GM21447 (cell line): ENCODE measurements around the gene HECW1.
A peak's percentile ranks its signal among the peaks of the same experiment; 100 is the strongest.

Experiments
- ATAC-seq: cut with Tn5 transposase; IDR thresholded peaks from one replicate; pipeline ENCODE4 v1.9.1; 2021; ENCODE audit not compliant: unreplicated experiment

Gene HECW1

DNA sequence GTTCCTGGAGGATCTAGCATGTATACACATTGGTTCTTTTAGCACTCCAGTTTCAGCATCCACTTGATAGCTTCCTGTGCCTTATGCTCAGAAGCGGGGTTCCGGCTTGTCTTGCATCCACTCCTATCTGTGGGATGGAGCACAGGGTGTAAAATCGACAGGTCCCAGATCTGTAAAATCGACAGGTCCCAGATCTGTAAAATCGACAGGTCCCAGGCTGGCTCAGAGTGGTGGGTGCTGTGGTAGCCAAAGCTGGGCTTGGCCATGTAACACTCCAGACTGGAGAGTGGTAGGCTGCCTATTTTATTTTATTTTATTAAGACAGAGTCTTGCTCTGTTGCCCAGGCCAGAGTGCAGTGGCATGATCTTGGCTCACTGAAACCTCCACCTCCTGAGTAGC lies 30.3 kb downstream of the HECW1 start:
- no peak for ATAC-seq

DNA sequence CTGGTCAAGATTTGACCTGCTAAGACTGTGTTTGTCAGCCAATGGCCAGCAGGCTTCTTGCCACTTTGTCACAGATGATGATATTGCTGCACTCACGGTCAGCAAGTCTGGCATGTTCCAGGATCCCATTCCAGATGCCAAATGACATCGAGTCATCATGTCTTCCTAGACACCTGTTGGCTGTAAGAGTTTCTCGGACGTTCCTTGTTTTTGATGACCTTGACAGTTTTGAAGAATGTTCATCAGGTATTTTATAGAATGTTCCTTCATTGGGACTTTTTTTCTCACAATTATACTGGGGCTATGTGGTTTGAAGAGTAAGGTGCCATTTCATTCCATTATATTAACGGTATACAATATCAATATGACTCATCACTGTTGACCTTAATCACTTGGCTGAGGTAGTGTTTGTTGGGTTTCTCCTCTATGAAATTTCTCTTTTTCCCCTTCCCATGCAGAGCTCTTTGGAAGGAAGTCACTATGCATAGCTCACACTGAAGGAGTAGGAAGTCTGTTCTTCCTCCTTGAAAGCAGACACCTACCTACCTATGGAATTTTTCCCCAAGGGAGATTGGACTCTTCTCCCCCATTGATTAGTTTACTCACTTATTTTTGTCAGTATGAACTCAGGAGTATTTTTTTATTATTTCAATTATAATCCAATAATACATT lies 31.6 kb downstream of the HECW1 start:
- no peak for ATAC-seq

DNA sequence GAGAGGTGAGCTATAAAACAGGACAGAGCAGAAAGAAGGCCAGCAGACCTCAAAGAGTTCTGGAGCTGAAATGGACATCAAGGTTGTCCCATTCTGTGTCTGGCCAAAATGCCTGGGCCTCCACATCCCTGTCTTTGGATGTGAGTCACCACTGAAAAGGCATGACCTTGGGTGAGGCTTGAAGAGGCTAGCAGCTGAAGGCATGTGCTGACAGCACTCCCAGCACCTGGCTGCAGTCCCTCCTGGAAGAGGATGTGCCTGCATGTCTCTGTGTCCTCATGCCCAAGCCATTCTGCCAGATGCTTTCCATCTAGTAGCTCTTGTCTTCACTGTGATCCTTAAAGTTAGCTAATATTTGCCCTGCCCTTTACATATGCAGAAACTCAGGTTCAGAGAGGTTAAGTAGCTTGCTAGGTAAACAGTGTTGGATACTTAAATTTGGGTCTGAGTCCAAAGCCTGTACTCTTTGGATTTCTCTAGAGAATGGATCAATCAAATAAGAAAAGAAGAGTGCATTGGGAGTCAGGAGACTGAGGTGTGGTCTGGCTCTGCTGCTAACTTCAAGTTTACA lies 35.8 kb downstream of the HECW1 start:
- ATAC-seq = no peak

DNA sequence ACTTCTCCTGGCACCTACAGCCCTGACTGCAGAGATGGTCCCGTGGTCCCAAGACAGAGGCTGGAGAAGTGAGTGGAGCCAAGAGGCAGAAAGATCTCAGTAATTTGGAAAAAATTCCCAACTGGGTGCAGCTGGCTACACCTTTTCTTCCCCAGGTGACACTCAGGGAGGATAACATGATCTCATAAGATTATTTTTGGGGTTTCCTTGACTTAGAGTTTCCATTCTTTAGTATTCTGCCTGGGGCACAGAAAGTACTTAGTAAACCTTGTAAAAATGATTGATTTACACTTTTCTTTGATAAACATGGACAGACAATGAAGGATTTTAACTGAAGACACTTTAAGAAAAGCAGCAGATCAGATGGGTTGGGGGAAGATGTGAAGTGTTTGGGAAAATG lies 38.6 kb downstream of the HECW1 start:
- no peak for ATAC-seq

DNA sequence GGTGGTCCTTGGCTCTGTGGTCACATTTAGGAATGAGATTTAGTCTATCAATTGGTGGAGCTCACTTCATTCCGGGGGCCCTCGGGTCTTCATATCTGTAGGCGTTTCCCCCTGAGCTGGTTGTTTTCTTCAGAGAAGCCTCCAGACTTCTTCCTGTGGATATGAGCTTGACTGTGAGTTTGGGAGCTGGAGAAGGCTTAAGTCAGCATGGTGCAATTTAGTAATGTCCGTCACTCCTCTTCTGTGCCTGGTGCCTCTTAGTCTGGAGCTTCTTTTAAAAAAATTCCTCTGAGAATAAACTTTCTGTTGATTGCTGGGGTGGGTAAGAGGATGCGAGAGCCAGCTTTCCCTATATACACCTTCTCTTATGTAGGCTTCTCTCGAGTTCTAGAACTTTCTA lies 40.2 kb downstream of the HECW1 start:
- ATAC-seq = no peak

DNA sequence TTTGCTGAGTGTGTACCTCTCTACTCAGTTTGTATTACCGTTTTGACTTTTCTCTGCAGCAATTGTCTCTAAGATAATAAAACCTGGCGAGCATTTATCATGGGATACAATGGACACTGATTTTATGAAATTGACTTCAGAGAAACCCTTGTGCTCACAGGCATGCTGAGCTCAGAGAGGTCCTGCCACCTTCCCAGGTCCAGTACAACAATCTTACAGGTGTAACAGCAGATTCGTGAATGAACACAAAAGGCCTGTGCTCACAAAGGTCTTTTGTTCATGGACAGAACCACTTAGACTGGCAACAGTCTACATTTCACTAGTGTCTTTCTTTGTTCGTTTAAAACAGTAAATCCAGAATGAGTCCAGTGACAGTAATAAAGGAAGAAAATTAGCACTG lies 43.2 kb downstream of the HECW1 start:
- ATAC-seq = no peak

DNA sequence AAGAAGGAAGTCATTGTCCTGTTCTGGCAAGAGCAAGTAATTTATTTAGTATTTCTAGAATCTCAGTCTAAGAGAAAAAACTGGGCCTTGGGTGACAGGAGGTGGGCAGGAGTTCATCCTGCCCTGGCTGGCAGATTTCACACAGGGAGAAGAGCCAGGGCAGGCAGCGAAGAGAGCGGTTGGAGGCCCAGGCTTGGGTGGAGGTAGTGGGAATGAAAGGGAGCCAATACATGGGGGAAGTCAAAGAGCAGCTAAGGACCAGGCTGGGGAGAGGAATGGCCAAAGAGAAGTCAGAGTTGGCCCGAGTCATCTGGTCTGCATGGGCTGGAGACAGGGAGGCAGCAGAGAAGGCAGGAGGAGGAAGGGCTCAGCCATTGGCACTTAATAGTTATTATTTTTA lies 51.4 kb downstream of the HECW1 start:
- no peak for ATAC-seq

DNA sequence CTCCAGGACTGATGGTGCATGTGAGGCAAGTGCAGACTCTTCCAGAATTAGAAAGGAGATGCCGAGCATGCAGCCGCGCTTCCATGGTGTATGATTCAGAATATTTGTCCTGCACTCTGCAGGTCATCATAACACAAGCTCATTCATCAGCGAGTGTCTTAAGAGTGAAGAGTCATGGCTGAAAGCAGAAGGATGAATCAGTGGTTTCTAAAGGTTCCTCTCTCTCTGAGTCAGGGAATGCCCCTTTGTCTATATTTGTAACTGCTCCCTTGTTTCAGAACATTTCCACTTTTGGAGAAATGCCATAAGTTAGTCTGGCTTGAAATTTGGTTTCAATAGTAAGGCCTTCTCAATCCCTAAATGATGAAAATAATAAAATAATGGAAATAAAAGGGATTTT lies 52.3 kb downstream of the HECW1 start:
- ATAC-seq = peak; percentile 94

DNA sequence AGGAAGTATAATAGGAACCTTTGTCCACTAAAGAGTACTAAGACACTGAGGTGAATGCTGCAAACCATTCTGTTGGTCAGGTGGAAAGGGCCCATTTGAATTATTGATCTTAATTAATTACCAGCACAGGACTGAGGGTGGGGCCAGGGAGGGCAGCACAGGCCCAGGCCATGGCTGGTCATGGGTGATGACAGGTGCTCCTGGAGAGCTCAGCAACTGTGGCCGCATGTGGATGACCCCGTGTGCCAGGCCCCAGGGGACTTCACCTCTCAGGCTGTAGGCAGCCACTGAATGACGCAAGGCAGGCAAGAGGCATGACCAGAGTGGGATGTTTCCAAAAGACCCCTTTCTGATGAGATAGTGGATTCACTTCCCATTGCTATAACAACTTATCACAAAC lies 54.2 kb downstream of the HECW1 start:
- no peak for ATAC-seq

DNA sequence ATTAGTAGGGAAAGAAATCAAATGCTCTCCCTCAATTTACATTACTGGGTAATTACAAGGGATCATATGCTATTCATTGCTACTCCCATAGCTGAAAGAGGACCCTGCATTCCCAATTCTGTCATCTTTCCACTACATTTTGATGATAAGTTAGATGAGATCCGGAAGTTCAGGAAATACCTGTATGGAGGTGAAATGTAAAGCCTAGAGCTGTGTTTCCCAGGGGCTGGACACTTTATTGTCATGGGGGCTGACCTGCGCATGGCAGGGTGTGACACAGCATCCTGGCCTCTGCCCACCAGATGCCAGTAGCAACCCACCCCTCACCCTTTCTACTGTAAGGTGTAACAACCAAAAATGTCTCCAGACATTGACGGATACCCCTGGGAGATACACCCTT lies 56.6 kb downstream of the HECW1 start:
- no peak for ATAC-seq

DNA sequence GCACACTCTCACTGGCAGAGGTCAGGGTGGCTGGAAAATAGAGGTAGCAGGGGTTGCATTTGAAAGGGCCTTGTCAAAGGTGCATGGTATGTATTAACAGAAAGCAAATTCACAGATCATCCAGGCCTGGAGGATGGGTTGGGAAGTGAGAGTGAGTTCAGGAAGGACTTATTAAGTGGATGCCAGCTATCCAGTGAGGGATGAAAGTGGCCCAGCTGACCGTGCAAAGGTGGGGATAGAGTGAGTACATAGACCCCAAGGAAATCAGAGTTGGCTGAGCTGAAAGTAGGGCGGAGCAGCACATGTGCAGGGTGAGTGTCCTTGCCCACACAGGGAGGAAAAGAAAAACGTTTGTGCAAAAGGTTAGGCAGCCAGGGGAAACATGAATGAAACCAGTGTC lies 58.1 kb downstream of the HECW1 start:
- no peak for ATAC-seq

DNA sequence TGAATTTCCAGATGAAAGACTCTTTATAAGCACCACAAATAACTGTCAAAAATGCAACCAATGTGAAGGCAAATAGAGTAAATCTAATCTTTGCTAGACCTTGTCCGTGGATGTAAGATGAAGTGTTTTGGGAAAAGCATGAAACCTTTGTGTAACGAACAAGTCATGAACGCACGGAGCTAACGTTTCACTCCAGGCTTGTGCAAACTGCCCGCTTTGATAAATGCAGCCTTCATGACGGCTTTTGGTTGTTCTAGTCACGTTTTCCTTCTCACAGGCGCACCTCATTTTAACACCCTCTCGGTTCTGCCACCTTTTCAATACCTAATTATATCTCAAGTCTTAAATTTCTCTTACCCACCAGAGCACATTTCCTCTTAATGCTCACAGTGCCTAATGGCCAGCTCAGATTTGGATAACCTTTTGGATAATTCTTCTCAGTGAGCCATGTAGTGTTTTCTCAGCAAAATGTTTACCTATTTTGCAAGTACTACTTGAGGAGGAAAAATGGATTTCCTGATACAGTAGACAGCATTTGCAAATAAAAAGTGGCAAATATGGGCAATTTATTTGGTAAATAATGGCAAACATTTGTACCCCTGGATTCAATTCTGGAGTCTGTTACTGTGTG lies 63.2 kb downstream of the HECW1 start:
- no peak for ATAC-seq

DNA sequence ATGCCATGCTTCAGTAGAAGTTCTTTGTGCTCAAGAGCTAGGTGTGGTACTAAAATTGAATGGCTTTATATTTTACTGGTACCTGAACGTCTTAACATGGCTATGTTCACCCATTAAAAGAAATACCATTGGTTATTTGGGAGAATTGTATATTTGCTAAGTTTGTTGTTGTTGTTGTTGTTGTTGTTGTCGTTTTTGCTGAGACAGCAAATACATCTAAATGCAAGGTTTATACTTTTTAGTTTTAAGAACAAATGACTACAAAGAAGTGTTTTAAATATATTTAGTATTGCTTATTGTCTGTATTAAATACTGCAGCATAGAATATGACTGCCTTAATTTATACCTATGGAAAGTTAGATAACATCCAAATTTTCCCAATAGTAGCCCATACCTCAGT lies 66.9 kb downstream of the HECW1 start:
- ATAC-seq = no peak

DNA sequence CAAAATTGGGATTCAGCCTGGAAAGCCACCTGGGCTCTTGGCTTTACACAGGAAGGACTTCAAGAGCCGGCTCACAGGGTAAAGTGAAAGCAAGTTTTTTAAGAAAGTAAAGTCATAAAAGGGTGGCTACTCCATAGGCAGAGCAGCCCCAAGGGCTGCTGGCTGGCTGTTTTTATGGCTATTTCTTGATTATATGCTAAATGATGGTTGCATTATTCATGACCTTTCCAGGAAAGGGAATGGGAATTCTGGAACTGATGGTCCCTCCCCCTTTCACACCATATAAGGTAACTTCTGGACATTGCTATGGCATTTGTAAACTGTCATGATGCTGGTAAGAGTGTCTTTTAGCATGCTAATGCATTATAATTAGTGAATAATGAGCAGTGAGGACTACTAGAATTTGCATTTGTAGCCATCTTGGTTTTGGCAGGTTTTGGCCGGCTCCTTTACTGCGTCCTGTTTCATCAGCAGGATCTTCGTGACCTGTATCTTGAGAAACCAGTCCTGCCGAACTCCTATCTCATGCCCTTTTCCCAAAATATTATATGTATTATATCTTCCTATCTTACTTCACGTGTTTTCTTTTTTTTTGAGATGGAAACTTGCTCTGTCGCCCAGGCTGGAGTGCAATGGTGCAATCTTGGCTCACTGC lies 80.5 kb downstream of the HECW1 start:
- ATAC-seq = no peak

DNA sequence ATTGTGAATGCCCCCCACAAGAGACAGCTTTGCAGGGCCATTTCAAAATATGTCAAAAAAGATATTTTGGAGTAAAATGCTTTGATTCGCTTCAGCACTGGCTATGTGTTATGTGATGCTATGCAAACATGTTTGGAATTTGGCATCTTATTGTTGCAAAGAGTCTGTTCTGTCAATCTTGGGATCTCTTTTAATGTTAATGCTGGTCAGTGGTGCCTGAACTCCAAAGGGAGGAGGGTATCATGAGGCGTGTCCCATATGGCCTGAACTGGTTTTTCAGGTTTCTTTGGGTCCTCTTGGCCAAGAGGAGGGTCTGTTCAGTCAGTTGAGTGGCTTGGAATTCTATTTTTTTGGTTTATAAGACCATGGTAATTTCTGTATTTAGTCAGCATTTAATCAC lies 81.4 kb downstream of the HECW1 start:
- no peak for ATAC-seq

DNA sequence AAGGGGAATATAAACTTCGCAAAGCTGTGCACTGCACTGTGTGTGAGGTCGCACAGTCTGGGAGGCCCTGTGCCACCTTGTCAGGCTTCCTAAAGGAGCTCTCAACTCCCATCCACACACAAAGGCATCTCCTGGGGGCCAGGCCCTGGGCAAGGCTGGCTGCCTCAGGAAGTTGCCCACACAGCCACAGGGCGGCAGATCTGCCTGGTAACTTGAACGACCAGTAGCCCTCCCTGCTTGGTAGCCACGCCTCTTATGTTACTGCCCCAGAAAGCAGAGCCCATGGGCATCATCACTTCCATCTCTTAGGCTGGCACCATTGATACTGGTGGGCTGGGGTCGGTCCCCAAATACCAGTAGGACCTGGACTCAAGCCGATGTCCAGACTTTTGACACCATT lies 82.8 kb downstream of the HECW1 start:
- ATAC-seq = no peak

DNA sequence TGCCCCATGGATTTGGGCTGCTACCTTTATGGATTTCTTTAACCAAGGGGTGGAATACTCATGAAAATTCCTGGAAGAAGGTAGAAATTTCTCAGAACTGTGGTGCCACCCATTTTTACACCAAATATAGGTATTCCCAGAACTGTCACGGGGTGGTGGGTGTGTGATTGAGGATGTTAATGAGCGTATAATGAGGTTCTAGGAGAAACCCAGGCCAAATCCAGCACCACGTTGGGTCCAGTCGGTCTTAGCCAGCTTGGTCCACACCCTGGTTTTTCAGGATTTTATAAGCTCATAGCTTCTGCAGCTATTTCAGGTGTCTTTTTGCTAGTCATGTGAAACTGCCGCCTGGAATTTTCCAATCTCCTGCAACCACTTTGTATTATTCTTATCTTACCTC lies 83.3 kb downstream of the HECW1 start:
- no peak for ATAC-seq

DNA sequence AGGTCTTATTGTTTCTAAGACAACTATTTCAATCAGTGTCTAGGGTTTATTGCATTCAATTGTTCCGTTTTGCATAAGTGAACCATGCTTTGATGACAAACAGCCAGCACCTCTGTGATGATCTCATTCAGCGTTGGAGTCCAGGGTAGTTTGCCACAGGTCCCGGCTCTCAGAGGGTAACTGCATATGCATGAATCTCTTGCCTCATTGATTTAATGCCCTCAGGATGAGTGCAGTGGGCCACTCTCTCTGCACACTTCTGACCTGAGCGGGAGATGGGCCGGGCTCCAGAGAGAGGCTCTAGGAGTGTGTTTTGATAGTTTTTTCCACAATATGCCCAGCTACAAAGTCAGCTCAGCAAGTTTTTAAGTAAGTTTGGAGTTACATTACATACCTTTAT lies 83.9 kb downstream of the HECW1 start:
- ATAC-seq = no peak

DNA sequence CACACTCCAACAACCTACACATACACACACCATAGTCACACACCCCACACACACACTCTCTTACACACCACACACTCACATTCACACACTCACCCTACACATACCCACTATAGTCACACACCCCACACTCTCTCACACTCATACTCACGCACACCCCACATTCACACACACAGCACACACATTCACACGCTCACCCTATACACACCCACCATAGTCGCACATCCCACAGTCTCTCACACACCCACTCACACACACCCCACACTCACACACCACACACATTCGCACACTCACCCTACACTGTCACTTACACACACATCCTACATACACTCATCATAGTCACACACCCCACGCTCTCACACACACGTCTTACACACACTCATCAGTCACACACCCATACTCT lies 85.6 kb downstream of the HECW1 start:
- no peak for ATAC-seq

DNA sequence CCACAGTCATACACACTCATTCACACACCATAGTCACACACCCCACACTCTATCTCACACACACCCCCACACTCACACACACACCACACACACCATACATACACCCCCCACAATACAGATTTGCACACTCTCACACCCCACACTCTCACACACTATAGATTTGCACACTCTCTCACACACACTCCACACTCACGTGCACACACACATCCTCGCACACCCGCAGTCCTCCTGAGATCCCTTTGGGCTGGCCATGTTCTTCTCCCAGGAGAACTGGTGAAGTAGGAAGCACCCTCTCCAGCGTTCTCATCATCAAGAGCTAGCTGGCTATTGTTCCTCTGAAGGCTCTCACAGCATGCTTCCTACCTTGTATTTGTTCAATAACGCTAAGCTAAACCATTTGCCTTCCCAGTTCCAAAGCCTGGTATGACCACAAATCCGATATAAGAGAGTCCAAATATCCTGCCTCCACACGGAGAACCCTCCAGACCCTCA lies 86.2 kb downstream of the HECW1 start:
- no peak for ATAC-seq

DNA sequence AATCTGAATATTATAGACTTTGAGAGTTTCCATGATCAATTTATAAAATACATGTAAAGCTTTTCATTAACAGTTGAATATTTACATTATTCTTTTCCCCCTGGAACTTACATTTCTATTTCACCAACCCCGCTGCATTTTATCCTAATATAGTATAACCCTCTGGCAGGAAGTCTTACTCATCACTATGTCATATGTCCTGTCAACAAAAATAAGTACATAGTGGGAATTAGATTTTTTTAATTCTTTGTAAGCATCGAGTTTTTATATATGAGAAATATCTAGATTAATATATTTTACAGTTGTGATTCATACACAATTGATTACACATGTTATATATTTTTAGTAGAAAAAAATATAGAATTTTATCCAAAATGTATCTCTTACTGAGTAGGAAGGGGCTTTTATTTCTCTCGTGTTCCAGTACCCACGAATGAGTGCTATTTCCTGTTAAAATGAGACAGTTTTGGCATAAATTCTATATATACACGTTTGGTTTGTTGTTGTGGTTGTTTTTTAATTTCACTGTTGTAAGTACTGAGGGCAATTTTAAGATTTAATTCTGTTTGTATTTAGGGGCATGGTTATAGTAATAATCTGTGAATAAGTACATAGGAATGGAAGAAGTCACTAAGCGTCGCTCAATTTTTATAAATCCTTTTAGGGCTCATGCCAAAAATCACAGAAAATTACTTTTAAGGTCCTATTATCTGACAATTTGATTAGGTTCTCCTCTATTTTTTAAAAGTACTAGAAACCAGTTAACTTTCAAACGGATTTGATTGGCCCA lies 87.1 kb downstream of the HECW1 start:
- no peak for ATAC-seq
